A549 (cell line): ENCODE results near the gene BCDIN3D.

Experiments
- BCL3 ChIP-seq: fragments of >200 bp; sonication (Bioruptor Twin); formaldehyde crosslinking; IDR thresholded peaks from 3 replicates; pipeline ENCODE4 v1.6.1; 2016
- CBX8 ChIP-seq: fragments of 200-600 bp; sonication (generic); IDR thresholded peaks from 2 replicates; pipeline ENCODE4 v1.6.1; 2016
- CTCF ChIP-seq: fragments of >200 bp; sonication (Bioruptor Twin); formaldehyde crosslinking; IDR thresholded peaks from 3 replicates; pipeline ENCODE4 v1.5.1; 2016
- ELK1 ChIP-seq: fragments of 150-350 bp; IDR thresholded peaks from 2 replicates; pipeline ENCODE4 v1.6.1; 2014; ENCODE audit warnings: low read depth, mild to moderate bottlenecking, low read length
- EP300 ChIP-seq, 2 experiments: fragments of >200 bp; sonication (Bioruptor Twin); formaldehyde crosslinking; IDR thresholded peaks; 2 replicates in 1 of 2; 3 replicates in 1 of 2; pipeline ENCODE4 v1.6.1; 2016 to 2017
- HDAC2 ChIP-seq: fragments of 200-600 bp; sonication (generic); IDR thresholded peaks from 2 replicates; pipeline ENCODE4 v1.6.1; 2016
- JUN ChIP-seq, 2 experiments: fragments of >200 bp; sonication (Bioruptor Twin); formaldehyde crosslinking; IDR thresholded peaks; 2 replicates in 1 of 2; 3 replicates in 1 of 2; pipeline ENCODE4 v1.6.1; 2016 to 2017
- POLR2A ChIP-seq: IDR thresholded peaks from 2 replicates; pipeline ENCODE4 v1.6.1; 2012; ENCODE audit warnings: mild to moderate bottlenecking, low read length
- REST ChIP-seq: fragments of 200-600 bp; sonication (generic); IDR thresholded peaks from 2 replicates; pipeline ENCODE4 v1.6.1; 2016; ENCODE audit warnings: antibody characterized with exemption, mild to moderate bottlenecking, moderate library complexity
- RFX5 ChIP-seq: fragments of 450-650 bp; IDR thresholded peaks from 2 replicates; pipeline ENCODE4 v1.7.1; 2014; ENCODE audit warnings: antibody characterized with exemption, mild to moderate bottlenecking, moderate library complexity
- RNF2 ChIP-seq: fragments of 200-600 bp; sonication (generic); IDR thresholded peaks from 2 replicates; pipeline ENCODE4 v1.6.1; 2016; ENCODE audit warnings: low read depth, mild to moderate bottlenecking, antibody characterized with exemption, moderate library complexity, borderline replicate concordance

- TF ChIP-seq CTCF (no peak), RNF2 (no peak), REST (no peak), ELK1 (no peak), JUN (IDR thresholded peaks at IDR 0.05) (no peak), EP300 (IDR thresholded peaks at IDR 0.05) (no peak), RFX5 (no peak), HDAC2 (no peak), CBX8 (no peak), POLR2A (no peak), BCL3 (no peak)
These were observed 43.0 kb upstream of the BCDIN3D start for GRCh38 chr12:49885663-49886461.
